Adipose tissue (tissue), 3 donors: Measurements from ENCODE around the gene KDM4B. TPM values are rescaled to one million over a fixed set of nuclear protein-coding genes. Genes with fewer than 3 reads are reported as not detected.

Experiments used
- polyA plus RNA-seq, 3 donors: library from polyadenylated mRNA; stranded (reverse); fragments of 200-250 nt; gene quantifications; one replicate each; pipeline ENCODE4 v1.2.3, GENCODE V29; 2013
- donor health status: healthy with polysubstance abuse.
- donor health status: Bipolar disorder and iron deficiency.
- donor health status: healthy.

Gene KDM4B
- polyA plus RNA-seq, 3 donors, result 8.6 to 17.5 (median 16.1) TPM

Other genes with a start within 250 kb of the KDM4B start
- gene DPP9, start 245.3 kb upstream of the KDM4B start, polyA plus RNA-seq, result 10 to 100 TPM; 18.6 to 36.4 (median 23.4) TPM
- 1 to 10 TPM; 3.3 to 6.1 (median 5.5) TPM for gene FEM1A, start 177.4 kb upstream of the KDM4B start, polyA plus RNA-seq
- 10 to 100 TPM in 1 of 3 donors, 1 to 10 TPM in 2; 5.9 to 16.3 (median 9.6) TPM for gene TICAM1, start 137.4 kb upstream of the KDM4B start, polyA plus RNA-seq
- gene PLIN3, start 101.4 kb upstream of the KDM4B start, polyA plus RNA-seq, result 10 to 100 TPM; 22.0 to 55.5 (median 46.2) TPM
- gene ARRDC5, start 66.2 kb upstream of the KDM4B start, polyA plus RNA-seq, result under 1 TPM in 2 of 3 donors, not detected in 1; 0.05 to 0.09 TPM
- under 1 TPM; 0.25 to 0.49 (median 0.45) TPM for gene UHRF1, start 59.6 kb upstream of the KDM4B start, polyA plus RNA-seq